Transverse colon (tissue), 4 donors: ENCODE results near the gene CFAP157. TPM values are rescaled to one million over a fixed set of nuclear protein-coding genes. Genes with fewer than 3 reads are reported as not detected.

Experiments
- DNase-seq: peaks from one replicate; pipeline ENCODE4 v3.0.0-alpha.2; 2019
- H3K27ac ChIP-seq, 4 donors: fragments of 200-600 bp; sonication (generic); 2 replicates each; pipeline ENCODE4 v1.5.1; 2016 to 2018; ENCODE audit warnings: inconsistent platforms in 4 of 4
- H3K27me3 ChIP-seq: fragments of 200-600 bp; sonication (generic); 2 replicates; pipeline ENCODE4 v1.5.1; 2017; ENCODE audit warnings: inconsistent platforms
- H3K36me3 ChIP-seq, 4 donors: fragments of 200-600 bp; sonication (generic); 2 replicates each; pipeline ENCODE4 v1.5.1; 2017 to 2019; ENCODE audit warnings: inconsistent platforms in 4 of 4
- H3K4me1 ChIP-seq, 4 donors: fragments of 200-600 bp; sonication (generic); 2 replicates each; pipeline ENCODE4 v1.5.1; 2017 to 2020; ENCODE audit warnings: inconsistent platforms in 4 of 4
- H3K4me3 ChIP-seq, 4 donors: fragments of 200-600 bp; sonication (generic); 1 replicate in 1 of 4; 2 replicates in 3 of 4; pipeline versions ENCODE4 v1.5.1 to v1.6.1; 2017 to 2019; ENCODE audit warnings: inconsistent platforms in 4 of 4
- H3K9me3 ChIP-seq, 2 donors: fragments of 200-600 bp; sonication (generic); 2 replicates each; pipeline ENCODE4 v1.5.1; 2017 to 2019; ENCODE audit warnings: inconsistent platforms in 2 of 2
- CTCF ChIP-seq, 5 experiments: fragments of 200-600 bp in 3 of 5; fragments of 450-650 bp in 2 of 5; sonication (generic) in 3 of 5; IDR thresholded peaks; 1 replicate in 2 of 5; 2 replicates in 3 of 5; pipeline ENCODE4 v1.5.1; 2016 to 2017; ENCODE audit warnings: antibody characterized with exemption in 5 of 5, inconsistent platforms in 3 of 5, mild to moderate bottlenecking in 2 of 5, moderate library complexity in 1 of 5
- EP300 ChIP-seq: sonication (generic); formaldehyde crosslinking; IDR thresholded peaks from one replicate; pipeline ENCODE4 v1.6.1; 2017; ENCODE audit warnings: antibody characterized with exemption, low read depth
- POLR2A ChIP-seq: fragments of 450-650 bp; IDR thresholded peaks from one replicate; pipeline ENCODE4 v1.6.1; 2016; ENCODE audit warnings: antibody characterized with exemption, mild to moderate bottlenecking, moderate library complexity
- POLR2AphosphoS5 ChIP-seq, 3 donors: sonication (generic); formaldehyde crosslinking; IDR thresholded peaks; one replicate each; pipeline ENCODE4 v1.6.1; 2016; ENCODE audit warnings: antibody characterized with exemption in 3 of 3
- WGBS, 2 donors: methylation state at CpG; one replicate each; pipeline ENCODE4 v1.1.5; 2018; ENCODE audit warnings: low coverage in 1 of 2; 5-methylcytosine and 5-hydroxymethylcytosine counted together
- in situ Hi-C, 4 donors: fragments of 200-750 bp; cut with MboI; loops; one replicate each; pipeline versions ENCODE4 v1.15.0 to v1.15.1; 2017; ENCODE audit warnings: low sequenced_read_pairs in 3 of 4, low pct_ligation_motif_present in 1 of 4, low pct_unique_long_range_greater_than_20kb in 1 of 4
- intact Hi-C: fragments of 100-400 bp; cut with DNase I; formaldehyde crosslinking; loops from one replicate; pipeline ENCODE4 v1.15.1; 2023; ENCODE audit warnings: low total_unique reads
- total RNA-seq, 4 donors: library from RNA; depleted of rRNA; stranded (reverse); fragments of >200 nt; gene quantifications; one replicate each; pipeline ENCODE4 v1.1.0, GENCODE V29; 2016

CFAP157 gene
- total RNA-seq, 4 donors from 2014 or later = not detected

- Histone ChIP-seq H3K27me3 (peaks cover 59% of the 10 kb centered on the region), H3K9me3 (no peaks in the 10 kb centered on the region), H3K4me3 (no peak overlapping the region), H3K4me1 (peaks cover 0 to 3% (median 0%) of the 10 kb centered on the region in 4 donors), H3K36me3 (no peaks in the 10 kb centered on the region), H3K27ac (no peak overlapping the region)
- 23% methylated on average over 10 of the region's 10 CpGs; no CpG with 5 or more reads in 1 of the 2 donors for WGBS, 2 donors
- no peak for DNase-seq
- intact Hi-C loops (no loop called here), in situ Hi-C loops (no loop called here)
- TF ChIP-seq EP300 = no peak
- no peak for TF ChIP-seq POLR2A
- no peak for TF ChIP-seq POLR2AphosphoS5 (IDR thresholded peaks at IDR 0.05)
- TF ChIP-seq CTCF (IDR thresholded peaks at IDR 0.05) = no peak
Observed at GRCh38 chr9:127751269-127752054, 44.7 kb downstream of the CFAP157 start.

- TF ChIP-seq CTCF (IDR thresholded peaks at IDR 0.05) = no peak
- TF ChIP-seq EP300 = no peak
- no peak for TF ChIP-seq POLR2A
- no peak for TF ChIP-seq POLR2AphosphoS5 (IDR thresholded peaks at IDR 0.05)
- H3K9me3 ChIP-seq = no peaks in the 10 kb centered on the region
- no peak overlapping the region for H3K4me3 ChIP-seq
- DNase-seq = no peak
- intact Hi-C loops = no loop called here
- H3K27ac ChIP-seq = no peak overlapping the region
- 64 to 78% methylated on average over 4 to 8 of the region's 8 CpGs for WGBS, 2 donors
- in situ Hi-C loops = no loop called here
- H3K36me3 ChIP-seq = no peaks in the 10 kb centered on the region
- H3K27me3 ChIP-seq = peaks cover 54% of the 10 kb centered on the region
- peaks cover 0 to 3% (median 0%) of the 10 kb centered on the region in 4 donors for H3K4me1 ChIP-seq
Observed at GRCh38 chr9:127753148-127753547, 46.4 kb downstream of the CFAP157 start.

- Histone ChIP-seq H3K4me1 (peaks cover 0 to 3% (median 0%) of the 10 kb centered on the region in 4 donors), H3K4me3 (no peak overlapping the region), H3K27me3 (peaks cover 54% of the 10 kb centered on the region), H3K36me3 (no peaks in the 10 kb centered on the region), H3K27ac (no peak overlapping the region), H3K9me3 (no peaks in the 10 kb centered on the region)
- TF ChIP-seq CTCF (IDR thresholded peaks at IDR 0.05) (no peak), POLR2A (no peak), EP300 (no peak), POLR2AphosphoS5 (IDR thresholded peaks at IDR 0.05) (no peak)
- no peak for DNase-seq
- 71% methylated on average over 8 of the region's 8 CpGs; no CpG with 5 or more reads in 1 of the 2 donors for WGBS, 2 donors
- intact Hi-C loops (no loop called here), in situ Hi-C loops (no loop called here)
Observed at GRCh38 chr9:127753622-127754021, 46.8 kb downstream of the CFAP157 start.

GRCh38 chr9:127754099-127755060 lies 47.6 kb downstream of the CFAP157 start:
- DNase-seq = no peak
- intact Hi-C loops = no loop called here
- Histone ChIP-seq H3K36me3 (no peaks in the 10 kb centered on the region), H3K9me3 (no peaks in the 10 kb centered on the region), H3K4me1 (peaks cover 0 to 3% (median 0%) of the 10 kb centered on the region in 4 donors), H3K4me3 (no peak overlapping the region), H3K27me3 (peaks cover 54% of the 10 kb centered on the region), H3K27ac (no peak overlapping the region)
- in situ Hi-C loops = no loop called here
- TF ChIP-seq POLR2A = no peak
- TF ChIP-seq CTCF (IDR thresholded peaks at IDR 0.05) = no peak
- TF ChIP-seq EP300 = no peak
- no peak for TF ChIP-seq POLR2AphosphoS5 (IDR thresholded peaks at IDR 0.05)
- WGBS, 2 donors = 24% methylated on average over 45 of the region's 86 CpGs; no CpG with 5 or more reads in 1 of the 2 donors
